Uterus (tissue), 4 donors: ENCODE results near the gene DPPA5. TPM values are rescaled to one million over a fixed set of nuclear protein-coding genes. Genes with fewer than 3 reads are reported as not detected.

Experiments used
- small RNA-seq: library from RNA; depleted of rRNA; stranded (forward); fragments of <200 nt; gene quantifications from one replicate; pipeline ENCODE3, GENCODE V24; 2016
- total RNA-seq, 4 donors: library from RNA; depleted of rRNA in 3 of 4; stranded (reverse); fragments of >200 nt in 3 of 4; gene quantifications; one replicate each; pipeline versions ENCODE4 v1.1.0 to v1.2.4, GENCODE V29; 2014 to 2023
- donor health status: DM: yes; HTN: yes; CAD: no.

Gene DPPA5
- total RNA-seq, 4 donors from 2014 or later, result not detected

Small RNAs within 50 kb of the gene (small RNA-seq; reads per million reads assigned to genes)
- not detected for gene RPL39P3

Other genes with a start within 250 kb of the DPPA5 start
- gene KHDC1L, start 128.8 kb downstream of the DPPA5 start, total RNA-seq, result under 1 TPM in 1 of 4 donors, not detected in 3; 0.83 TPM
- gene KHDC1, start 91.1 kb downstream of the DPPA5 start, total RNA-seq, result 1 to 10 TPM in 3 of 4 donors, not detected in 1; 1.0 to 4.8 (median 1.8) TPM
- gene KHDC3L, start 8.4 kb upstream of the DPPA5 start, total RNA-seq, result under 1 TPM in 1 of 4 donors, not detected in 3; 0.28 TPM
- not detected for gene OOEP, start 15.6 kb upstream of the DPPA5 start, total RNA-seq
- 1 to 10 TPM in 1 of 4 donors, under 1 TPM in 1, not detected in 2; 0.43 to 3.7 TPM for gene DDX43, start 40.6 kb upstream of the DPPA5 start, total RNA-seq
- gene CGAS, start 98.0 kb upstream of the DPPA5 start, total RNA-seq, result 10 to 100 TPM in 1 of 4 donors, 1 to 10 TPM in 3; 1.0 to 10.9 (median 5.1) TPM
- 10 to 100 TPM; 13.3 to 38.3 (median 26.8) TPM for gene MTO1, start 107.5 kb upstream of the DPPA5 start, total RNA-seq
- over 10,000 TPM; 11,501 to 26,048 (median 13,655) TPM for gene EEF1A1, start 166.8 kb upstream of the DPPA5 start, total RNA-seq